NCI-H1105 (cell line): ENCODE results near the gene ZHX3.
A peak's percentile ranks its signal among the peaks of the same experiment; 100 is the strongest.
"Not testable (repeated sequence)": the region's sequence is repeated elsewhere in the genome, so short reads cannot be mapped to it uniquely, and the experiment has no call there.

Experiments
- DNase-seq: peaks from one replicate; lab custom pipeline; 2025; lab: John Stamatoyannopoulos, UW

Gene ZHX3

GRCh38 chr20:41334036-41334435 is 16.5 kb upstream of the ZHX3 start:
- no peak for DNase-seq

GRCh38 chr20:41331731-41332130 is 14.2 kb upstream of the ZHX3 start:
- DNase-seq = no peak

DNA sequence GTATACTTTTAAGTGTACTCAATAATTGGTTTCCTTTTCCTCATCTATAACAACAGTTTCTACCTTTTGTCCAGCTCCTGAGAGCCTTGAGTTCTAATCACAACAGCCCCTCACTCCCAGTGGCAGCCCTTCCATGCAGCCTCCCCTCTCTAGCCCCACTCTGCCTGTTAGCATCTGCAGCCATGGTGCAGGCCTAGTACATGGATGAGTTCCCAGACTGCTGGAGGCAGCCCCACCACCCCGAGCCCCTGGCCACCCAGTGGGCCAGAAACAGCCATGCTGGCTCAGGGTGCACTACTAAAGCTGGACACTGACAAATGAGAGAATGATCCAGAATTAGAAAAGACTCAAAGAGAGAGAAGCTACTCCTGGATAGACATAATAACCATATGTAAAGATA is 13.4 kb upstream of the ZHX3 start:
- no peak for DNase-seq

- no peak for DNase-seq
Observed at GRCh38 chr20:41330343-41330720, 12.8 kb upstream of the ZHX3 start.

GRCh38 chr20:41329435-41330342 is 12.2 kb upstream of the ZHX3 start:
- DNase-seq = no peak

DNA sequence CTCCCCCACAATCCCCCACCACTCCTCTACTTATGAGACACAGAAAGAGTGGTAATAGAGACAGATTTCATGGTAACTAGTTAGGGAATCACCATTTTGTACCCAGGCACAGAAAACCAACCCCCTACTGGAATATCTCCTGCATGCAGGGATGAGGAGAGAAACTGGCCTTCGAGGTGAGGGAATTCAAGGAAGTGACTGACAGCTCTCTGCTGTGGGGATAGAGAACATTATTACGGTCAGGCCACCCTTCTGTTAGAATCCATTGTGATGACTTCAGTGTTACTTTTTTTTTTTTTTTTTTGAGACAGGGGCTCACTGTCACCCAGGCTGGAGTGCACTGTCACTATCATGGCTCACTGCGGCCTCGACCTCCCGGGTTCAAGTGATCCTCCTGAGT is 9.6 kb upstream of the ZHX3 start:
- no peak for DNase-seq

DNA sequence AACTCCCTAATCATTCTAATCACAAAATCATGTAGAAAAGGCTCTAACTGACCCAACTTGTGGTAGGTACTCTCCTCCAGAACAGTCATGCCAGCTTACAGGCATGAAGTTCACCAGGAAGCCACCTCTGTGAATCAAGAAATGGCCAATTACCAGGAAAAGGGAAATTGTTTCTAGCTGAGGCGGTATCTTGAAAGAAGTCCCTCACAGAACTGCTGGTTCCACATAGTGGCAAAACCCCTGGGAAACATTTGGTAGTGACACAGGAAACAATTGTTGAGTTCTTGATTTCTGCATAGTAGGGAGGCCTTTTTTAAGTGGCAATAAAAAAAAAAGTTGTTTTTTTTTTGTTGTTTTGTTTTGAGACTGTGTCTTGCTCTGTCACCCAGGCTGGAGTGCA is 3.4 kb upstream of the ZHX3 start:
- no peak for DNase-seq

- no peak for DNase-seq
Observed at GRCh38 chr20:41320441-41320840, 2.9 kb upstream of the ZHX3 start.

DNA sequence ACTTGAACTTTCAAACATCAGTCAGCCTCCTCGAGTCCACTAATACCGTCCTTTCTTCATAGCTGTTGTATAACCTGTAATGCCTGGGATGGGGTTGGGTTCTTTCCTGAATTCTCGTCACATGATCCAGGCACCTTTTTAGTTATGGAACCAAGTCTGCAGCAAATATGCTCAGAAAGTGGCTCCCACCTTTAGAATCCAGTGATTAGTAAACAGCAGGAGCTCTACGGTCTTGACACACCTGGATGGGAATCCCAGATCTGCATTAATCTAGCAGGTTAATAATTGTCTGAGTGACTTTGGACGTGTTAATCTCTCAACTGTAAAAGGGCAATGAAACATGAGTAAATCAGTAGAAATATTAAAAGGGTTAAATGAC is 729 bp upstream of the ZHX3 start:
- no peak for DNase-seq

DNA sequence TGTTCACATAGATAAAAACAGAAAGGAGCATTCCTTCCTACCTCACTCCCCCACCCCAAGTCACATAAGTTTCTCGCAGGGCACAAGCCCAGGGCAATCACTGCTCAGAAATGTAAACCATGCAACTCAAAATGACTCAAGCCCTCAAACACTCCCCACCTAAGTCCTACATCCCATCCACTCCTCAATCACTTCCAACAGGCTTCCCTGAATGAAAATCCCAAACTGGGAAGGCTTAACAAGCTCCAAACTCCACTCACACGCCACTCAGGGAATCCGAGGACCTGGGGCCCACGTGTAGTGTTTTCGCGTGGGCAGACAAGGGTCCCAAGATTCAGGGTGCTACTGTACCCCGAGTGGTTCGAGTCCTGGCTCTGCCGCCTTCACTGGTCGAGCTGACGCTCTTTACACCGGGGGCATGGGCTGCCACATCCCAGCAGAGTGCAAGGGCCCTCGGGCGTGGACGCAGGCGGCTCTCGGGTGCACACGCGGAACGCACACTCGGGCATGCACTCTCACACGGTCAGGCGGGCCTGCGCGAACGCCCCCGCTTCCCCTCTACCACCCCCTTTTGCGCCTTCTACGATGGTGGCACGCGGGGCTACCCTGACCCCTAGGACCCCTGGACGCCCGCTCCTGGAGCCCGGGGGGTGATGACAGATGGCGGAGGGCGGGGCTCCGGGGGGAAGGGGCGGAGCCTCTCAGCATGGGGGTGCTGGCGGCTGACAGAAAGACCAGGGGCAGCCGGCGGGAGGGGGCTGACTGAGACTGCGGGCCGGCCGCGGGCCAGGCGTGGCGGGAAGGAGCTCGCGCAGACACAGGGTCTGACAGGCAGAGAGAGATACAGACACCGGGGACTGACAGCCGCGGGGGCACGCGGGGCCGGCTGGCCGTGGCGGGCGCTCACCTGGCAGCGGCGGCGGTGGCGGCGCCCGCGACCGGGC is 657 bp downstream of the ZHX3 start:
- peak; percentile 54 for DNase-seq

DNA sequence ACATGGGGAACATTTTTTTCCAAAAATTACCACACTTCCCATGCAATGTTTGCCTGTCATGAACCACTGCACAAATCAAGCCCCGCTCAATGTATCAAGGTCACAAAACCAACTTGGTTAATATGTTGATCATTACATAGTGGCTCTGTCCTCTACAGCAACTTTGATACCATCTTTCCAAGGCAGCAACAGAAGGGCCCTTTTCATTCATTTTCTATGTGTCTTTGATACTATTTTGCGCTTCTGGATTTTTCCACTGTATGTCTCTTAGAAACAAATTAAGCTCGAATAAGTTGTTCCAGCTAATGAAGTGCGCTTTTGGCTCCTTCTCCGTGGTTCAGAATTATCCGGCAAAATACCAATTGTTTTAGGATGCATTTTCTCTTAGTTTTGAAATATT is 1.5 kb downstream of the ZHX3 start:
- no peak for DNase-seq

DNA sequence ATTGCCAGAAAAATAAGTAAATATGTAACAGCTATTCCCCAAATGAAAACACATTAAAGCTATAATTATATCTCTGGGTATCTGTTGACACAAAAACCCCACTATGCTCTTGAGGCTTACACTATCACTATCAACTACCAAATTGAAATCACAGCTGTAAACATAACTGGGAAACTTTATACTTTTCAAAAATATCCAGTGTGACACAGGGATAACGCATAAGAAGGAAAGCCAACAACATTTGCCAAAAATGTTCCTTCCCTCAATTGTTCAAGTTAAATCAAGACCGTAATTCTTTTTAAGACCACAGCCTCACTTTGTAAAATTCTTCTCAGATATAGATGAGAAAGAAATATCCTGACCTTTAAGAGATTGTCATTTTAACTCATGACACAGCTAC is 3.1 kb downstream of the ZHX3 start:
- no peak for DNase-seq

- DNase-seq = not testable (repeated sequence)
Observed at GRCh38 chr20:41312009-41312408, 5.5 kb downstream of the ZHX3 start.

- DNase-seq = no peak
Observed at GRCh38 chr20:41309817-41310216, 7.7 kb downstream of the ZHX3 start.

- no peak for DNase-seq
Observed at GRCh38 chr20:41308726-41309413, 8.7 kb downstream of the ZHX3 start.

DNA sequence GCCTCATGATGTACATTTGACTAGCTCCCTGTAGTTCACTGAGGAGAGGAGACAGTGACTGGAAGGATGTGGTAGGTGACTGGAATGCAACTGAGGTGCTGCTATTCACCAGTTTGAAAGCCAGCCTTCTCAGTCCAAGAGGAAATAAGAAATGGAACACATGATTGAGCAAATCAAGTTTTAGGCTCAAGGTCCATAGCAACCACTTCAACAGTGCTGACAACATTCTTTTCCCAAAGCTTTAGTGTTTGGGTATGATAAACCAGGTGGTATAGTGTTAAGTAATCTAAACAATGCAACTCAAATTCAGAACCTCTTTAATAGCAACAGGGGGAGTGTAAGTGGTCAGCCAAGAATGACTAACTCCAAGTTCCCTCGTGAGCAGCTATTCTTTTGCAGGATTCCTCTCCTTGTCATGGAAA is 9.2 kb downstream of the ZHX3 start:
- no peak for DNase-seq

DNA sequence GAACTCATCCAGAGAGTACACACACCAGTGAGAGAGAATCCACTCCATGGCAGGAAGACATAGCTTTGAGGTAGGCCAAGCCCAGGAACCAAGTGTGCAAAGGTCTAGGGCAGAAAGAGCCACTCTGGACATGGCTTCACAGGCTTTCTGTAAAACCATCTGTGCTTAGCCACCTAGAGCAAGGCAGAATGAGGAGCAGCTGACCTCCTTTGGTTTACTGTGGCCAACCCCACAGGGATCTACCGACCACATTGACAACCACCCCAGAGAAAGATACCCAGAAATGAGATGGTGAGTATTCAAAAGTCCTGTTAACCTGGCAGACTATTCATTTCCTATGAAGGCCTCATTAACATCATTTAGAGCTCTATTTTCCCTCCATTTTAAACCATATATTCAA is 10.5 kb downstream of the ZHX3 start:
- DNase-seq = no peak

DNA sequence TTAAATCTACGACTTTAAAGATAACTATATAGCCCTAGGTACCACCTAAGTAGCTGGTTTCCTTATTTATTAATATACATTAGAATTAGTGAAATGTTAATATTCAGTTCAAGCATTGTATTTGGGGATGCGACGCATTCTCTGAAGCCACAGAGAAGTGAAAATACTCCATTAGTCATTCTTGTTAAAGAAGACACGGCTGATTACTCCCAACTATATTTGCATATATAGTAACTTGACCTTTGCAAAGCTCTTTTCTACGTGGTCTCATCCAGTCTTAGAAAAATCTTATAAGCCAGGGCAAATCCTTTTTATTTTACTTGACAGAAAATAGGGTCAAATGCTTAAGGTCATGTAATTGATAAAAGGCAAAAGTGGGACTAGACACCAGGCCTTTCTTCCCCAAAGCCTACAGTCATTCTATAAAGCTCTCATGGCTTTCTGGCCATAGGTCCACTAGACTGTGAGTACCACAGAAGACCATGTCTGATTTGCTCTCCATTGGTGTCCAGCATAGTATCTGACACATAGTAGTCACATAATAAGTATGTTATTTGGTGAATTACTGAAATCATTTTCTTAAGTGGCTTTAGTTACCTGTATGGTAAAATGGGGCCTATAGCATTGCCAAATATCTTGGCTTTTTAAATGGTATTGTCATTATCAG is 11.3 kb downstream of the ZHX3 start:
- no peak for DNase-seq

DNA sequence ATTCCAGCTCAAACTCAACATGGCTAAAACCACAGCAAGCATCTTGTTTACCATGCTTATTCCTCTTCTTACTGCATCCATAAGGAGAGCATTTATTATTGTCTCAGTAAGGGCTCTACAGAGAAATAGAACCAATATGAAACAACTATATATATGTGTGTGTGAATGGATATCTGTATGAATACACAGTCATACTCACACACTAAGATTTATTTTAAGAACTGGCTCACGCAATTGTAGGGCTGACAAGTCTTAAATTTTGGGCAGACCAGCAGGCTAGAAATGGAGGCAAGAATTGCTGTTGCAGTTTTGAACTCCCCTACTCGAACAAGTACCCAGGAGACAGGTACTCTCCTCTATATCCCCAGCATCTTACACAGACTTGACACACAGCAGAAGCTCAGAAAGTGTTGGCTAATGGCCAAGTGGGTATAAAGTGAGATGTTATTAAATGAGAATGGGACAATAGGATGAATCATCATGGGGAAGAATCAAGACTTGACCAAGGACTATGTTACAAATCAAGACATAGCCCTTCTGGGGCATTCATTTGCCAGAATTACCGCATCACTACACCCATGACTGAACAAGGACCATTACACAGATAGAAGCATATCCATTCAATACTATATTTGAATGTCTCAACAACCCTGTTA is 13.0 kb downstream of the ZHX3 start:
- no peak for DNase-seq

GRCh38 chr20:41304002-41304401 is 13.5 kb downstream of the ZHX3 start:
- DNase-seq = no peak

- DNase-seq = no peak
Observed at GRCh38 chr20:41300886-41301285, 16.6 kb downstream of the ZHX3 start.
